GM21381 (cell line): ENCODE results near the gene MFSD2A.
"Not testable (repeated sequence)": the region's sequence is repeated elsewhere in the genome, so short reads cannot be mapped to it uniquely, and the experiment has no call there.

Experiments used
- ATAC-seq: cut with Tn5 transposase; IDR thresholded peaks from one replicate; pipeline ENCODE4 v1.9.1; 2021; ENCODE audit warnings: mild to moderate bottlenecking, moderate library complexity; ENCODE audit not compliant: unreplicated experiment

Gene MFSD2A

GRCh38 chr1:39954870-39955546 is at the start of gene MFSD2A:
TSS of gene MFSD2A (plus strand) at chr1:39955145. CDS start at chr1:39955293, 148 bp downstream.
- ATAC-seq, result peak; percentile 77

- ATAC-seq, result no peak
These were observed 49.8 kb upstream of the MFSD2A start for GRCh38 chr1:39905172-39905571.

DNA sequence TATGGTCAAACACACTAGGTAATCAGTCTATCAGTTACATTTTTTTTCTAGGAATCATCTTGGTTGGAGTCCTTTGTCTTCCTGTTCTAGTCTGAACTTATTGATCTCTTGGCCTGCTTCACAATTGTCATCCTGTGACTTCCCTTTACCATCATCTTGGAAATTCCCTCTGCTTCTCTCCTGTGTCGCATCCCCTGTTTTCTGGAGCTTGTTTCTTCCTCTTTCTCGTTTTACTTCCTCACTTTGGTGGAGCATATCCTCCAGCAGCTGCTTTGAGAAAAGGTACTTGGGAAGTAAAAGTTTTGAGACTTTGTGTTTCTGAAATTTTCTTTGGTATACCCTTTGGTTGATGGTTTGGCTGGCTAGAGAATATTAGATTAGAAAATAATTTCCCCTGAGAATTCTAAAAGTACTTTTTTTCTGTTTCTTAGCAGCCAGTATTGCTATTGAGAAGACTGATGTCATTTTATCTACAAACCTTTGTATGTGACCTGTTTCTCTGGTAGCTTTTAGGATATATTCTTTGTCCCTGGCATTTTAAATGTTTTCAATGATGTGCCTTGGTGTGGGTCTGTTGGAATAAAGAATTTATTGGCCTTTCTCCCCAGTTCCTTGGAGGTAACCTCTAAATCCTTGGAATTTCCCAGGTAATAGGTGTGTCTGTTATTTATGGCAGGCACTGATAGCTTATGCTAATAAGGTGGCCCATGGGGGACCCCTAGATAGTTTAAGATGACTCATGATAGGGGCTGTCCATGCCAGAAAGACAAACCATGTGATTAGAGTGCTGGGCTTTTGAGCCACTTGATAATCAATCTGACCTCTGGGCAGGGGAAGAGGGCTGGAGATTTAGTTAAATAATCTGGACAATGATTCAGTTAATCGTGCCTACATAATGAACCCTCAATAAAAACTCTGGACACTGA is 47.2 kb upstream of the MFSD2A start:
- ATAC-seq, result no peak

- no peak for ATAC-seq
These were observed 46.4 kb upstream of the MFSD2A start for GRCh38 chr1:39908534-39908933.

- no peak for ATAC-seq
These were observed 44.7 kb upstream of the MFSD2A start for GRCh38 chr1:39910263-39910662.

- not testable (repeated sequence) for ATAC-seq
These were observed 41.8 kb upstream of the MFSD2A start for GRCh38 chr1:39913136-39913535.

GRCh38 chr1:39915499-39916129 is 39.3 kb upstream of the MFSD2A start:
- no peak for ATAC-seq

DNA sequence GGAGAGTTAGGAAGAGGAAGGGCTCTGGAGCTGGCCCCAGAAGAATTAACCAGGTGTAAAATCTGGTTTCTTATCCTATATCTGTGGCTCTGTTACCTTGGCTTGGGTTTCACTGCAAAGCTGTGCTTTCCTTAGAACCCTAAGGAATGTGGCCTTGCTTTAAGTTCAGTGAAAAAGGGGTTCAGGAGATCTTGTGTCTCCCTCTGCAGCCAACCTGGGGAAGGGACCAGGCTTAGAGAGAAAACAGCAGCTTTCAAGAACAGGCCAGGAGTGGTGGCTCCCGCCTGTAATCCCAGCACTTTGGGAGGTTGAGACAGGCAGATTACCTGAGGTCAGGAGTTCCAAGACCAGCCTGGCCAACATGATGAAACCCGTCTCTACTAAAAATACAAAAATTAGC is 37.1 kb upstream of the MFSD2A start:
- ATAC-seq, result no peak

DNA sequence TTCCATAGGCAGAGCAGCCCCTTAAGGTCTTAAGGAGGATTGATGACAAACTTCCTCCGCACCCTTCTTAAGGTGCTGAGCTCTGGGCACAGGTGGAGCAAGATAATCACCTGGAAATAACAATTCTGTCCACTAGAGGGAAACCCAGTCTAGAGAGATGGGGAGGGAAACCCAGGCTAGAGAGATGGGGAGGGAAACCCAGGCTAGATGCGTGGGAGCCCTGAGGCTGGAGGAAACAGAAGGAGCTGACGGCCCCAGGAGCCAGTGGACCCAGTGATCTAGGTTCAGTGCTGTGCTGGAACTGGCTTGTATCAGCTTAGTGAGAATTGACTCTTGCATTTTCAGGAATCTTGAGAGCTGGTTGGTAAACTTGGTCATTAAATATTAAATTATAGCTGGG is 35.4 kb upstream of the MFSD2A start:
- peak; percentile 57 for ATAC-seq

GRCh38 chr1:39922251-39922688 is 32.7 kb upstream of the MFSD2A start:
- no peak for ATAC-seq

GRCh38 chr1:39925721-39926342 is 29.1 kb upstream of the MFSD2A start:
- ATAC-seq, result no peak

- no peak for ATAC-seq
These were observed 28.6 kb upstream of the MFSD2A start for GRCh38 chr1:39926343-39926793.

- no peak for ATAC-seq
These were observed 28.1 kb upstream of the MFSD2A start for GRCh38 chr1:39926820-39927219.

DNA sequence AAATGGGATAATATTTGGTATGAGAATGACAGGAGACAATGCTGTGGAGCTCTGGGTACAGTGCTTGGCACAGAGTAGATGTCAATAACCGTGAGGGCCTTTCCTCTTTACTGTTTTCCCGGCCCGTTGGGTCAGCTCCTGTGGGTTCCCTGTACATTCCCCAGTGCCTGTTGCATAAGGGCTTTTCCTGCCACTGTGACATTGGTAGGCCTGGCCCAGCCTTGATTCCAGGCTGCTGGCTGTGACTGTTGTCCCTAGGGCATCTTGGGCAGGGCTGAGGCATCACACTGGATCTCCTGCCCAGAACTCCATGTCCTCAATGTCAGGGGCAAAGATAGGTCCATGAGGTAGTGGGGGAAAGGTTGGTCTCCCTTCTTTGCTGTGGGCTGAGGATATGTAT is 27.4 kb upstream of the MFSD2A start:
- no peak for ATAC-seq

GRCh38 chr1:39928809-39929587 is 25.9 kb upstream of the MFSD2A start:
- ATAC-seq, result no peak

DNA sequence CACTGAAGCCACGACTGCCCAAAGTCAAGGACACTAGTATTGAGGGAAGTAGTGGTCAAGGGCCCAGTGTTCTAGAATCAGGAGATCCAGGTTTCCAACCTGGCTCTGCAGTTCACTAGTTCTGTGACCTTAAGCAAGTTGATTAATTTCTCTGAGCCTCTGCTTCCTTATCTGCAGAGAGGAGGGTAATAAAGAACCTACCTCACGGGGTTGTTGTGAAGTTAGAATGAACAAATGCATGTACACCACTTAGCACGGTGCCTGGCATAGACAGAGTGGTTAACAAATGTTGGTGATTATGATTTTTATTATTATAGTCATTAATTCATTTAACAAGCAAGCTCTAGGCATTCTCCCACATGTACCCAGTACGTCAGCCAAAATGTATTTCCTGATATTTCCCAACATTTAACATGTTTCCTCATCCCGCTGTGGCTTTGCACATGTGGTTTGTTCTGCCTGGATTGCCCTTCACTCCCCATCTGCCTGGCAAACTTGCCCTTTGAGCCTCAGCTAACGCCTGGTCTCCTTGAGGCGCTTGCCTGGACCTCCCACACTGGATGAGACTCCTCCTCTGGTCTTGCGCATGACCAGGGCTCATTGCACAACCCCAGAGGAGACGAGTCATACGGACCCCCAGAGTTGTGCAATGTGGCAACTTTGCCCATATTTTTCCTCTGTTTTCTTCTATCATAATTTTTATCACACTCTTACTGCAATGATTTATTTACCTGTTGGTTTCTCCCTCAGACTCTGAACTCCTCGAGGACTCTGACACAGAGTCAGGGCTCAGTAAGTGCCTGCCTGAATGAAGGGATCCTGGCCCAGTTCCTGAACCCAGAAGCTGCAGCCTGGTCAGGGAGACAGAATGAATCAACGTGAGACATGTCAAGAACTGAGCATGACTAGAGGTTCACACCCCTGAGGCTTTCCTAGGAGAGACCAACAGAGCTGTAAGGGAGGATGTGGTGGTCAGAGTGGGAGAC is 20.7 kb upstream of the MFSD2A start:
- no peak for ATAC-seq

DNA sequence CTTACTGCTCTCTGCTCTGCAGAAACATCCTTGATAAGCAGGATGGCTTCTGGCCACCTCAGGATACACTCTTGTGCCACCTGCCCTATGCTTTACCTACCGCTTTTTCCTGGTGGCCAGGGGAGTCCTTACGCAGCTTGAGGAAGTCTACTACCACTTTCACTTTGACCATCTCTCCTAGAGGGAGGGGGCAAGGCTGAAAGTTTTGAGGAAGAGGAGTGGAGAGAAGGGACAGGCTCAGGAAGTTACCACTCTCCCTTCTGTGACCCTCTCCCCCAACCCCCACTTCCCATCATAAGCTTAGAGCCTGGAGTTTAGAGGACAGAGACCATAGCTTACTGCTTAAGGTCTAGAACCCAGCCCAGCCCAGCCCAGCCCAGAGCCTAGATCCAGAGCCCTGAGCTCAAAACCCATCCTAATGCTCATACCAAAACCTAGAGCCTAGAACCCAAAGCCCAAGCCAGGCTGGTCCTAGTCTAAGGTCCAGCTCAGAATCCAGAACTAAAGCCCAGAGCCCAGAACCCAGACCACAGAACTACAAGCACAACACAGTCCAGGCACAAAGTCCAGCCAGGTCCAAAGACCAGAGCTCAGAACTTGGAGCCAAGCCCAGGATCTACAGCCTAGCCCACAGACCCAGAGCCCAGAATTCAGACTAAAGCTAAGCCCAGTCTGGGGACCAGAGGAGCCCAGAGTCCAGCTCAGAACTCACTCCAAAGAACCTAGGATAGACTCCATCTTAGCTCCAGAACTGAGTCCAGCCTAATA is 18.0 kb upstream of the MFSD2A start:
- no peak for ATAC-seq

DNA sequence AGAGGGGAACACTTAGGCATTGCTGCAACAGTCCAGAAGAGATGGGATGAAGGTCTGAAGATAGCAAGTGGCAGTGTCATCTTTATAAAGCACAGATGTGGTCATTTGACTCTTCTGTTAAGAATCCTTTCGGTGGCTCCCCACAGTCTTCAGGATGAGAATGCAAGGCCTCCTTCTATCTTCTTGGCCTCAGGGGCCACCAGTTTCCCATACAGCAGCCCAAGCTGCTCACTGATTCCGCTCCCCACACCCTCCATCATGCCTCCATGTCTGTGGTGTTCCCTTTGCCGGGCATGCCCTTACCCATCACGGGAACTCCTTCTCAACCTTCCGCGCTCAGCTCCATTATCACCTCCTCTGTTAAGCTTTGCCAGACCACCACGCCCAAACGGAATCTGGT is 16.1 kb upstream of the MFSD2A start:
- ATAC-seq, result no peak
